HEK293 (cell line): ENCODE data around the gene AEBP1.
"Not testable (repeated sequence)": the region's sequence is repeated elsewhere in the genome, so short reads cannot be mapped to it uniquely, and the experiment has no call there.

Experiments used
- YY1 ChIP-seq: fragments of 450-650 bp; formaldehyde crosslinking; IDR thresholded peaks from 2 replicates; pipeline ENCODE4 v1.5.1; 2018; ENCODE audit warnings: missing biosample characterization, missing genetic modification characterization
- TF ChIP-seq, protein P1 (sequence below): IDR thresholded peaks from 2 replicates; pipeline ENCODE4 v1.6.1; 2011; ENCODE audit warnings: mild to moderate bottlenecking, low read depth, low read length, borderline replicate concordance
- TF ChIP-seq, protein P2 (sequence below): fragments of 450-650 bp; formaldehyde crosslinking; IDR thresholded peaks from 2 replicates; pipeline ENCODE4 v1.5.1; 2016; ENCODE audit warnings: missing biosample characterization, missing genetic modification characterization

DNA sequence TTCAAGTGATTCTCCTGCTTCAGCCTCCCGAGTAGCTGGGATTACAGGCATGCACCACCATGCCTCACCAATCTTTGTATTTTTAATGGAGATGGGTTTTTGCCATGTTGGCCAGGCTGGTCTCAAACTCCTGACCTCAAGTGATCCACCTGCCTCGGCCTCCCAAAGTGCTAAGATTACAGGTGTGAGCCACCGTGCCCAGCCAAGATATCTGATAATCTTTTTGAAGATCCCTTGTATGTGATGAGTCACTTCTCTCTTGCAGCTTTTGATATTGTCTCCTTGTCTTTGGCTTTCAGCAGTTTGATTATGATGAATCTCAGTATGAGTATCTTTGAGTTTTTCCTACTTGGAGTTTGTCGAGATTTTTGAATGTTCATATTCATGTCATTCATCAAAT lies 22.4 kb downstream of the AEBP1 start:
- TF ChIP-seq, protein P1, sequence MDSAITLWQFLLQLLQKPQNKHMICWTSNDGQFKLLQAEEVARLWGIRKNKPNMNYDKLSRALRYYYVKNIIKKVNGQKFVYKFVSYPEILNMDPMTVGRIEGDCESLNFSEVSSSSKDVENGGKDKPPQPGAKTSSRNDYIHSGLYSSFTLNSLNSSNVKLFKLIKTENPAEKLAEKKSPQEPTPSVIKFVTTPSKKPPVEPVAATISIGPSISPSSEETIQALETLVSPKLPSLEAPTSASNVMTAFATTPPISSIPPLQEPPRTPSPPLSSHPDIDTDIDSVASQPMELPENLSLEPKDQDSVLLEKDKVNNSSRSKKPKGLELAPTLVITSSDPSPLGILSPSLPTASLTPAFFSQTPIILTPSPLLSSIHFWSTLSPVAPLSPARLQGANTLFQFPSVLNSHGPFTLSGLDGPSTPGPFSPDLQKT, result not testable (repeated sequence)
- TF ChIP-seq, protein P2, sequence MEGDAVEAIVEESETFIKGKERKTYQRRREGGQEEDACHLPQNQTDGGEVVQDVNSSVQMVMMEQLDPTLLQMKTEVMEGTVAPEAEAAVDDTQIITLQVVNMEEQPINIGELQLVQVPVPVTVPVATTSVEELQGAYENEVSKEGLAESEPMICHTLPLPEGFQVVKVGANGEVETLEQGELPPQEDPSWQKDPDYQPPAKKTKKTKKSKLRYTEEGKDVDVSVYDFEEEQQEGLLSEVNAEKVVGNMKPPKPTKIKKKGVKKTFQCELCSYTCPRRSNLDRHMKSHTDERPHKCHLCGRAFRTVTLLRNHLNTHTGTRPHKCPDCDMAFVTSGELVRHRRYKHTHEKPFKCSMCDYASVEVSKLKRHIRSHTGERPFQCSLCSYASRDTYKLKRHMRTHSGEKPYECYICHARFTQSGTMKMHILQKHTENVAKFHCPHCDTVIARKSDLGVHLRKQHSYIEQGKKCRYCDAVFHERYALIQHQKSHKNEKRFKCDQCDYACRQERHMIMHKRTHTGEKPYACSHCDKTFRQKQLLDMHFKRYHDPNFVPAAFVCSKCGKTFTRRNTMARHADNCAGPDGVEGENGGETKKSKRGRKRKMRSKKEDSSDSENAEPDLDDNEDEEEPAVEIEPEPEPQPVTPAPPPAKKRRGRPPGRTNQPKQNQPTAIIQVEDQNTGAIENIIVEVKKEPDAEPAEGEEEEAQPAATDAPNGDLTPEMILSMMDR (tag by site-specific recombination), result not testable (repeated sequence)
- not testable (repeated sequence) for TF ChIP-seq YY1 (tag by site-specific recombination)
